GM21360 (cell line): ENCODE measurements around the gene TBX3.
A peak's percentile ranks its signal among the peaks of the same experiment; 100 is the strongest.
"Not testable (repeated sequence)": the region's sequence is repeated elsewhere in the genome, so short reads cannot be mapped to it uniquely, and the experiment has no call there.

Experiments used
- ATAC-seq: cut with Tn5 transposase; IDR thresholded peaks from one replicate; pipeline ENCODE4 v1.9.1; 2021; ENCODE audit warnings: mild to moderate bottlenecking, moderate library complexity; ENCODE audit not compliant: unreplicated experiment

The TBX3 gene

GRCh38 chr12:114684098-114684869, at the start of gene TBX3:
TBX3 (minus strand) TSS chr12:114684175; CDS start chr12:114683200, 975 bp downstream.
- ATAC-seq: peak; percentile 78

DNA sequence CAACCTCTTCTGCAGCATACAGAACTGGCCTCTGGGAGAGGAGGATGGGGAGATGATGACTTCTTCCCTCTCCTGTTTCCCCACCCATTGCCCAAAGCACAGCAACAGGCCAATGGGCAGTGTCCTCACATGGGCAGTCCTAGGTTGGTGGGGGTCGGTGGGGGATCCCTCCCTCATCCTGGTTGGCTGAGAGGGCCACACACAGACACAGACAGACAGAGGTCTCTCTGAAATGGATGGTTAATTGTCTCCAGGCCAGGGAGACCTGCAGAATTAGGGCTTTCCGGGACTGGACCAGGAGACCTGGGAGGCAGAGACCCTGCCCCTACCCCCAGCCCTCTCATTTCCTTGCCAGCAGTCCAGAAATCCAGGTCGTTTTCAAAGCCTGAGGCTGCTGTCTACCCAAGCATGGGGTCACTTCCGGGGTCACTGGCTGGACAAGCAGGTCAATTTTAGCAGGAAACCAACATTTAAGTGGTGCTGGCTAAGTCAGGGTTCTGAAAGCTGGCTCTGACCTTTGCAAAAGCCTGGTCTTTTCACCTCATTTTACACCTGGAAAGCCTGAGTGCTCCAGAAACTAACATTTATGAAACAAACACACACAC, 48.6 kb upstream of the TBX3 start:
- ATAC-seq: no peak

DNA sequence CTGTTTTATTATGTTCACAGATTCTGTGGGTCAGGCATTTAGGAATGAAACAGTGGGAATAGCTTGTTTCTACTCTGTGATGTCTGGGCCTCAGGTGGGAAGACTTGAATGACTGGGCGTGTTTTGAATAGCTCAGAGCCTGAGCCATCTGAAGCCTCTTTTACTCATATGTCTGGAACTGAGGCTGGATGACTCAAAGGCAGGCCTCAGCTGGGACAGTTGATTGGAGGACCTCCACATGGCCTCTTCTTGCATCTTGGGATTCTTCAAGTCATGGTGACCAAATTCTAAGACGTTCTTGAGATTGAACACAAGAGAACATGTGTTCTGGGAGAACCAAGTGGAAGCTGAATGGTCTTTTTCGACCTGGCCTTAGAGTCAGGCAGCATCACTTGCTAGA, 45.8 kb upstream of the TBX3 start:
- ATAC-seq: no peak

GRCh38 chr12:114726092-114726710, 42.2 kb upstream of the TBX3 start:
- ATAC-seq: no peak

DNA sequence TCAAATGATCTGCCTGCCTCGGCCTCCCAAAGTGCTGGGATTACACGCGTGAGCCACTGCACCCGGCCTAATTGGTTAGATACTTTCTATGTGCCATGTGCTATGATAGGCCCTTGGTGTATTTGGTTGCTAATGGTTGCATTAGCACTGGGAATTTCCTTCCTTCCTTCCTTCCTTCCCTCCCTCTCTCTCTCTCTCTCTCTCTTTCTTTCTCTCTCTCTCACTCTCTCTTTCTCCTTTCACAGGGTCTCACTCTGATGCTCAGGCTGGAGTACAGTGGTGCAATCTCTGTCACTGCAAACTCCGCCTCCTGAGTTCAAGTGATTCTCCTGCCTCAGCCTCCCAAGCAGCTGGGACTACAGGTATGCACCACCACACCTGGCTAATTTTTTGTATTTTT, 38.2 kb upstream of the TBX3 start:
- not testable (repeated sequence) for ATAC-seq

DNA sequence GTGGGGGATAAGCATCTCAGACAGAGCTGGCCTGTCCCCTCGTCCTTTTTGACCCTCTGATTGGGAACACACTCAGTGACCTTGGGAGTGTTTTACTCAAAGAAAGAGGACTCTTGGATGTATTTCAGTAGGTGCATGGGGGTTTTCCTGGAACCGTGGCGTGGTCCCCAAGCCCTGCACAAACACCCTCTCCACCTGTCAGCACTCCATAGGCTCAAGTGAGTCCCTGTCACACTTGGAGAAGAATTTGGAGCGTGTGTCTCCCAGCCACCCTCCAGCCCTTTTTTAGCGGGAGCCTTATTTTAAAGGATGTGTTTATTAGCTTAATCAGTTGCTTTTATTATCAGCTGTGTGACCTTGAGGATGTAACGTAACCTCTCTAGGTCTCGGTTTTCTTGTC, 37.3 kb upstream of the TBX3 start:
- no peak for ATAC-seq

DNA sequence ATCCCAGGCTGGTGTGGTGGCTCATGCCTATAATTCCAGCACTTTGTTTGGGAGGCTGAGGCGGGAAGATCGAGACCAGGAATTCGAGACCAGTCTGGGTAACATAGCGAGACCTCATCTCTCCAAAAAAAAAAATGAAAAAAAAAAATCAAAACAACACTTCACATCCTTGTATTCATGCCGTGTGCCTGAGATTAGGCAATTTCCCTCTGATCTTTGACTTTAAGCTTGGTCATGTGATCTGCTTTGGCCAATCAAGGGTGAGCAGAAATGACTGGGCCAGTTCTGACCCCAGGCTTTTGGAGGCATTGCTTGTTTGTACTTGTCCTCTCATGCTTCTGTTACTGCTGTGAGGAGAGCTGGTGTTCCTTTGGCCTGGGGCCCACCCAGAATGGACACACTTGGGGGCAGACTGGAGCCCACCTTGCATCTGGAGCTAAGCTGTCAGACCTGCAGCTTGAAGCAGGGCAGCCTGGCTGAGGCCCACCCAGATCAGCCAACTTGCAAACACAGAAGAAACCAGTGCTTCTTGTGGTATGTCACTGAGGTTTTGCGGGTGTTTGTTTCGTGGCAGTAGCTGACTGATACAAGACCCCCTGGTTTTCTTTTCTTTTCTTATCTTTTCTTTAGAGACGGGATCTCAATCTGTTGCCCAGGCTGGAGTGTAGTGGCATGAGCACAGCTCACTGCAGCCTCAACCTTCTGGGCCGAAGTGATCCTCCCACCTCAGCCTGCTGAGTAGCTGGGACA, 29.7 kb upstream of the TBX3 start:
- no peak for ATAC-seq

DNA sequence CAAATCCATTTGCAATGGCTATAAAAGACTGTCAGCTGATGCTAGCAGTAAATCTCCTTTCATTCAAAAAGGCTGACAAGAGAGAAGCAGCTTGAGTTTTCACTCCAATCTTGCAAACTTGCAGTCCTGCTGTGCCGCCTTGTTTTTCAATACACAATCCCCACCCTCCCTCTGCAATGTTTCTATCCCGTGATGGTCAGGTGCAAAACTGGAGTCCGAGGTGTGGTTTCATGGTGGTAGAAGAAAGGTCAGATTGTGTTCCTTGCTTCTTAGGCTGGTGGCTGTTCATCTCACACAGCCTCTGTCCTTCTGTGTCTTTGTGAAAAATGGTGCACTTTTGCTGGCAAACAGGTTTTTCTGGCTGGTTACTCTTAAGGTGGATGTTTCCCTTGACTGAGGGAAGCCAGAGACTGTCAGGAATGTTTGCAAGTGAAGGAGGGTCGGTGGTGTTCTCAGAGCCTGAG, 27.7 kb upstream of the TBX3 start:
- no peak for ATAC-seq

DNA sequence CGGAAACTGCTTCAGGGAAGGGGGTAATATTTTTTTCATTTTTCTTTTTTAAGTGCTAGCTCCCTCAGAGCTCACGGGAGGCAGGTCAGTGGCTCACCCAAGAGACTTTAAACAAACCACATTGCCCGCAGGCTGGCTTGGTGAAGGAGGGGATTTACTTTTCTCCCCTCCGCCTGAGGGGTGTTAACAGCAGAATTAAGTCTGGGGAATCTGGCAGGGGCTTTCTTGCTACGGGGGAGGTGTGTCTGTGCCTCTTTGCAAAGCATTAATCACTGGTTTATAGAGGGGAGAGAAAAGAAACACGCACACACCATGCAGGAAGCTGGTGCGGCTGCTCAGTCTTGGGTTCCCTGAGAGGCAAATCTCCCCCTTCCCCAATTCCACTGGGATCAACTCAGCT, 26.2 kb upstream of the TBX3 start:
- ATAC-seq: no peak

- ATAC-seq: no peak
Observed at GRCh38 chr12:114709112-114709511, 25.1 kb upstream of the TBX3 start.

GRCh38 chr12:114708598-114708997, 24.6 kb upstream of the TBX3 start:
- ATAC-seq: not testable (repeated sequence)

DNA sequence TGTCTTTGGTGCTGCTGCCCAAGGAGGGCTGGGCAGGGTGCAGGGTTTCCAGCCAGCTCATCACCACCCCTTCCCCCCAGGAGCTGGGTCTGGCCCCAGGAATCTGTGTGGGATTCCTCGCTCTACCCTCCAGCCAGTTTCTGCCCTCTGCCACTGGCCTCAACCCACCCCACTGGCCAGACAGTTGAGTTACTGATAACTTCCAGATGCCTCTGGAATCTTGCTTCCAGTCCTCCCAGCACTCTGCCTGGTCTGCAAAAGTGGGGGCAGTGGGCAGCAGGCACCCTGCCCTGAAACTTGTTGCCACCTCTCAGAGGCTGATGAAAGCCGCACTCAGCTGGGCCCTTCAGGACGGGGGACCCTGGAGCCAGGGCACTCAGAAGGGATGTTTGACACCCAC, 20.1 kb upstream of the TBX3 start:
- no peak for ATAC-seq

- no peak for ATAC-seq
Observed at GRCh38 chr12:114703060-114703493, 19.1 kb upstream of the TBX3 start.

- no peak for ATAC-seq
Observed at GRCh38 chr12:114702462-114702861, 18.5 kb upstream of the TBX3 start.

GRCh38 chr12:114701553-114701952, 17.6 kb upstream of the TBX3 start:
- ATAC-seq: no peak

DNA sequence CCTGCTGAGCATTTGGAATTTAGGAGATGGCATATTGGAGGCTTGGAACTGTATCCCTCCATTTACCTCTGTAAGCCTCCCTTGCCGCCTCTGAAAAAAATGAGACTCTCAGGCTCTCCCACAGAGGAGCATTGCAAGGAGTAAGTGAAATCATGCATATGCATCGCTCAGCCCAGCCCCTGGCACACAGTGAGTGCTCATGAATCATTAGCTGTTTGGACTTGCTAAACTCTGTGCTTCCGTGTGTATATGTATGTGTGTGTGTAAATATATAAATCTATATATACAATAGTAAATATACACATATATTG, 17.1 kb upstream of the TBX3 start:
- ATAC-seq: no peak

- no peak for ATAC-seq
Observed at GRCh38 chr12:114700392-114701103, 16.6 kb upstream of the TBX3 start.

DNA sequence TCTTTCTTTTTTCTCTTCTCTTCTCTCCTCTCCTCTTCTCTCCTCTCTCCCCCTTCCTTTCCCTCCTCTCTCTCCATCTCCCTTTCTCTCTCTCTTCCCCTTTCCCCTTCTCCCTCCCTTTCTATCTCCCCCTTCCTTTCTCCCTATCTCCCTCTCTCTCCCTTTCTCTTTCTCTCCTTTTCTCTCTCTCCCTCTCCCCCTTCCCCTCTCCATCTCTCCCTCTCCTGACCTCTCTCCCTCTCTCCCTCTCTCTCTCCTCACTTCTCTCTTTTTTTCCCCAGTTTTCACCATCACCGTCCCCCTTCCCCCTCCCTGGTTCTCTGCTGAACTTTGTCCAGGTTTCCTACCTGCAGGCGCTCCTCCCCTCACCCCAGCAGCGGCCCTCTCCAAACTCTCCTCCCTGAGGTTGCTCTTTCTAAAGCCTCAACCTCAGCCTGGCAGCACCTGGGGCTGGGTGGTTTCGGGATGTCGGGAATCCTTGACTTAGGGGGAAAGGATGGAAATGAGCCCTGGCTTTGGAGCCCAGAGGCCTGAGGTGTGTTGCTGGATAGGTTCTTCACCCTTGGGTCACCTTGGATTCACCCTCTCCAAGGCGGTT, 14.7 kb upstream of the TBX3 start:
- ATAC-seq: no peak

DNA sequence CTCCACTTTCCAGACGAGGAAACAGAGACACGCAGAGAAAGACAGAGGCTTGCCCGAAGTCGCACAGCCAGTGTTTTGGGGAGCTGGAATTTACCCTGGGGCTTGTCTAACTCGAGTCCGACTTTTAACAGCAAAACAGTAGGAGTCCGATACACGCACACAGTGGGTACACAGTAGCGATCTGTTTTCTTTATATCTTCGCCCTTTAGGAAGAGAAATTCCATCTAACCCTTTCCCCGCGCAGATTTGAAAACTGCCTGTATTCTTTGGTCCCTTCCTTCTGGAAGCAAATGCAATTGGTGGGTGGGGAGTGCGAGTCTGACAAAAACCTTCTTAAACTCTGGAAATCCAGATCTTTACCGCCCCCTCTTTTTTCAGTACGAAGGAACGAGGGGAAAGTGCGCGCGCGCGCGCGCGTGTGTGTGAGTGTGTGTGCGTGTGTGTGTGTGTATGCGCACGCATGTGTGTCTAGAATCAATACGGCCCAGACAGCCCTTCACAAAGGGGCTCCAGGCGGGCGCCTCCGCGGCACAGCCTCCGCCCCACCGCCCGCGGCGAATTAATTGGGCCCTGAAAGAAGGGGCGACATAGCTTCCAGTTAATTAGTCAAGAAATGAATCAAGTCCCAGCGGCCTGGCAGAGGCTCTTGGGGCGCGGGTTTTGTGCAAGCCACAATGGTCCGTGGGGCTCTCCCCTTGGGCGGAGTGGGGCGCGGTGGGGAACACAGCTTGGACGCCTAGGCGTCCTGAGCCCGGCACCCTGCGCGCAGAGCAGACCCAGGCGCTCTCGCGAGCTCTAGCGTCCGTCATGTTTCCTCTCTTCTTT, 14.0 kb upstream of the TBX3 start:
- no peak for ATAC-seq
